GM13977 (cell line): ENCODE measurements around the gene SLC46A3.

ENCODE experiments used
- DNase-seq: peaks from one replicate; pipeline ENCODE4 v3.0.0; 2012; ENCODE audit warnings: low spot score
- CTCF ChIP-seq: IDR thresholded peaks from 2 replicates; pipeline ENCODE4 v1.5.1; 2012; ENCODE audit warnings: mild to moderate bottlenecking, control low read depth; ENCODE audit not compliant: insufficient read depth; ENCODE audit errors: extremely low read depth, missing control alignments
- in situ Hi-C: fragments of 300-500 bp; cut with MboI; formaldehyde crosslinking; loops from one replicate; pipeline ENCODE4 v1.12.0; 2022; ENCODE audit warnings: low sequenced_read_pairs, low pct_unique_long_range_greater_than_20kb, mixed read lengths, inconsistent platforms; ENCODE audit not compliant: unreplicated experiment

Gene SLC46A3

GRCh38 chr13:28718543-28719226 lies at the start of gene SLC46A3:
Gene SLC46A3, minus strand, starts transcription at chr13:28718970. Its CDS starts 972 bp downstream, at chr13:28717998.
- in situ Hi-C loops = no loop called here
- DNase-seq = peak; percentile 98
- peak; percentile 13 for TF ChIP-seq CTCF

- no peak for TF ChIP-seq CTCF
- in situ Hi-C loops = no loop called here
- no peak for DNase-seq
Observed at GRCh38 chr13:28763887-28764286, 45.1 kb upstream of the SLC46A3 start.

- in situ Hi-C loops = no loop called here
- no peak for DNase-seq
- TF ChIP-seq CTCF = no peak
Observed at GRCh38 chr13:28761586-28761985, 42.8 kb upstream of the SLC46A3 start.

GRCh38 chr13:28755546-28755870 lies 36.7 kb upstream of the SLC46A3 start:
- in situ Hi-C loops = no loop called here
- TF ChIP-seq CTCF = no peak
- no peak for DNase-seq

- TF ChIP-seq CTCF = peak; percentile 18
- peak; percentile 33 for DNase-seq
- in situ Hi-C loops = no loop called here
Observed at GRCh38 chr13:28754698-28755545, 36.2 kb upstream of the SLC46A3 start.

- no peak for TF ChIP-seq CTCF
- in situ Hi-C loops = no loop called here
- DNase-seq = no peak
Observed at GRCh38 chr13:28753946-28754345, 35.2 kb upstream of the SLC46A3 start.
